Activated CD4-positive, alpha-beta T cell treated with anti-CD3 and anti-CD28 coated beads, Interleukin-10, Interleukin-2, amounts not matched to agents 100 ng/mL and 50 ng/mL, durations not matched to agents 16 hours and 8 hours (primary cell): ENCODE results near the gene UBE2E1.
"Not testable (repeated sequence)": the region's sequence is repeated elsewhere in the genome, so short reads cannot be mapped to it uniquely, and the experiment has no call there.

Experiments used
- DNase-seq: peaks from one replicate; pipeline ENCODE4 v3.0.0-alpha.2; 2020

Gene UBE2E1

GRCh38 chr3:23822559-23822958, 16.8 kb downstream of the UBE2E1 start:
- no peak for DNase-seq

DNA sequence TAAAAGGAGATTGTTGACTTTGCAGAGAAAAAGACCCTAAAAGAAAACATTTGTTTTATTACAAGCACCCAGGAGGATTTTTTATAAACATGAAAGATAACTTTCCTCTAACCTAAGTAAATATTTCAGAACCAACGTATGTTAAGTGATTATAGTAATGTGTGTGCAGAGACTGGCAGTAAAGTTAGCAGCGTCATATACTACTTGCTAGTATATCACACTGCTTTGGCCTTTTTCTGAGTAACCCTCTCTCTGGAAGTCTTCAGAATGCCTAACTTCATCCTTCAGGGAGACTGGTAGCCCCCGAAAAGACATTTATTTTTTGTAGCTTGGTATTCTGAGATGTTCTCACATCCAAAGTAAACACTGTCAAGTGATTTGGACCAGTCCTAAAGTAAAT, 17.9 kb downstream of the UBE2E1 start:
- DNase-seq = no peak

DNA sequence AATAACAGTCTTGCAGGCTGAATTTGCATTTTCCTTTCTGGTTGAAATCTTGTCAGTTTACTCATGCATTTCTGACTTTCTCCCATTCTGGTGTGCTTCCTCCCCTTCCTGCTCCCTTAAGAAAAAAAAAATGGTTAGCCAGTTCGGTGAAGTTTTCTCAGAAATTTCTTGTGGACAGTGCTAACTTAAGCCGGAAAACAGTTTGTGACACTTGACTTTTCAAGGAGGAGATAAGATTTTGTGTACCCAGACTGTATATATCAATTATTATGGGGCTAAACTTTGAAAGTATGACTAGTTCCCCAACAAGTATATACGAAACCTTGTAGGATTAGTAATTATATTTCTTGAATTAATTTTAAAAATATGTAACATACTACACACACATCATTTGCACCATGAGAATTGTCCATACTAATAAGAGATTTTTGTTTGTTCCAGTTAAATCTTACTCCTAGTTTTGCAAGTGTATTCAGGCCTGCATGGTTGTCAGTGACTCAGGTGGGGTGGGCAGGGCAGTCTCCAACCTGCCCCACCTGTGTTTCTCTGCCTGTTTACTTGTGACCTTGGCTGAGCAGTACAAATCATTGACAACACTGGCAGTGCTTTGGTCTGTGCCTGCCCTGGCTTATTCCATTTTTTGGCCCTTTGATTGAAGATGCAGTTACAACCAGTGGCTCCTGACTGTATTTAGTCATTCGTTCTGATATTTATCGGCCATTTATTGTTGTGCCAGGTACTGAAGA, 19.1 kb downstream of the UBE2E1 start:
- DNase-seq = no peak

GRCh38 chr3:23825802-23826201, 20.0 kb downstream of the UBE2E1 start:
- DNase-seq = no peak

DNA sequence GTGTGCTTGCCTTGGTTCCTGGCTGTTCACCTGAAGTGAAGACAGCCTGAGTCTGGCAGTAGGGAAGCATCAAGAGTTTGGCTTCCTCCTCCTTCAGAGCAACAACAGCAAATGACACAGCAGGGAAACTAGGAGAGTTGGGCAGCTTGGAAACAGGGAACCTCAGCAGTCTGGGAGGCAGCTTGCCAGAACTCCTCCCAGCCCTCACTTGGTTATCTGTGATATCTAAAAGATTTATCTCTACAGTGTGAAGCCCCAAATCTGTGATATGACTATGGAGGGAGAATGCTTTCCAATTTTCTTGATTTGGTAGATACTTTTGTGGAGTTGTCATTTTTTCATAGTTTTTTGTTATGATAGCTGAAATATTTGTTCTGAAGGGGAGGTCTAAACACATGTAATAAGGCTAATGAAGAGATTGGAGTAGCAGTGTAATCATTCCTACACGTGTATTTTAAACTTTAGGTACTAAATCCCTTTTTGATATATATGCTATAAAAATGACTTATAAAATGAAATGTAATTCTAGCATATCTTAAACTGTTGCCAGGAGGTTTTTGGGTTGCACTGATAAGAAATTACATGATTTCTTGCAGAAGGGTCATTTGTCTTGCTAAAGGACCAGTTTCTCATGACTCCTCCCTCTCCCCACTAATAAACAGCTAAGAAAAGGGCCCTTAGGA, 20.8 kb downstream of the UBE2E1 start:
- no peak for DNase-seq

DNA sequence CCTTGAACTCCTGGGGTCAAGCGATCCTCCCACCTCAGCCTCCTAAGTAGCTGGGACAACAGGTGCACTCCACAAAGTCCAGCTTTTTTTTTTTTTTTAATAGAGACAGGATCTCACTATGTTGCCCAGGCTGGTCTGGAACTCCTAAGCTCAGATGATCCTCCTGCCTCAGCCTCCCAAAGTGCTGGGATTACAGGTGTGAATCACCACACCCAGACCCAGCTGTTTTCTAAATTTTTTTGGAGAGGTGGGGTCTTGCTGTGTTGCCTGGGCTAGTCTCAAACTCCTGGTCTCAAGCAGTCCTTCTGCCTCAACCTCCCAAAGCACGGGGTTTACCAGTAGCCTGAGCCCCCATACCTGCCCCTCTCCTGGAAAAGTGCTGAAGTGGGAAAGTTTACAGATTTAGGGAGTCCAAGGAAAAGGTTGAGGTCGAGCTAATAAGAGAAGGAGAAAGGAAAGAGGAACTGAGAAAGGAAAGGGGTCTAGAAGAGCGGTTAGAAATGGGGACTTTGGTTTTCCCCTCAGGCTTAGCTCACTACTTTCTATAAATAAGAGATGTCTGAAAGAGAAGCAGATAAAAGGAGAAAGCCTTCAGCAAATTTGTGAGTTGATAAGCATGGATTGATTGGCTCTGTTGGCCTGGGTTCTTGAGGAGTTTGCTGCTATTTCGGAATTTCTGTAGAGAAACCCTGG, 23.6 kb downstream of the UBE2E1 start:
- no peak for DNase-seq

DNA sequence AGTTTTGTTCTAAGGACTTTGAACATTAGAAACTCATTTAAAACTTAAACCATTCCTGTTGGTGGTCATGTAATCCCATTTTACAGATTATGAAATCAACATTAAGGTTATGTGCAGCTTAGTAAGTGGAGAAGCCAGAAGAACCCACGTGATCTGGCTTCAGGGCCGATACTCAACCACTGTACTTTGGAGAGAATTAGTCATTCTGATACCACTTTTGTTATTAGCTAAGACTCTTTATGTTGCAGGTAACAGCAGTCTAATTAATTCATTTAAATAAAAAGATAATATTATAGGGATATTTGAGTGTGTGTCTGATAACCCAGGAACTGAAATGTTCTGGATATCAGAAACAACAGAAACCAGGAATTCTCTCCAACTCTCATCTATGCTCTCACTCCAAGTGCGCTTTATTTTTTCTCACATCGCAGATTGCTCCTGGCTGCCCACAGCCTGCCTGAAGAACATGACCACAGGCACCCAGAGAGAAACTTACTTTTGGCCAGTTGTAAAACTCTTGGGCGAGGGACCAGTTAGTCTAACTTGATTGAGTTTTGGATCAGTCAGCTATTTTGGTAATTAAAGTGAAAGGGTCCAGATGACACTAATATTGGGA, 25.2 kb downstream of the UBE2E1 start:
- DNase-seq = peak; percentile 74

DNA sequence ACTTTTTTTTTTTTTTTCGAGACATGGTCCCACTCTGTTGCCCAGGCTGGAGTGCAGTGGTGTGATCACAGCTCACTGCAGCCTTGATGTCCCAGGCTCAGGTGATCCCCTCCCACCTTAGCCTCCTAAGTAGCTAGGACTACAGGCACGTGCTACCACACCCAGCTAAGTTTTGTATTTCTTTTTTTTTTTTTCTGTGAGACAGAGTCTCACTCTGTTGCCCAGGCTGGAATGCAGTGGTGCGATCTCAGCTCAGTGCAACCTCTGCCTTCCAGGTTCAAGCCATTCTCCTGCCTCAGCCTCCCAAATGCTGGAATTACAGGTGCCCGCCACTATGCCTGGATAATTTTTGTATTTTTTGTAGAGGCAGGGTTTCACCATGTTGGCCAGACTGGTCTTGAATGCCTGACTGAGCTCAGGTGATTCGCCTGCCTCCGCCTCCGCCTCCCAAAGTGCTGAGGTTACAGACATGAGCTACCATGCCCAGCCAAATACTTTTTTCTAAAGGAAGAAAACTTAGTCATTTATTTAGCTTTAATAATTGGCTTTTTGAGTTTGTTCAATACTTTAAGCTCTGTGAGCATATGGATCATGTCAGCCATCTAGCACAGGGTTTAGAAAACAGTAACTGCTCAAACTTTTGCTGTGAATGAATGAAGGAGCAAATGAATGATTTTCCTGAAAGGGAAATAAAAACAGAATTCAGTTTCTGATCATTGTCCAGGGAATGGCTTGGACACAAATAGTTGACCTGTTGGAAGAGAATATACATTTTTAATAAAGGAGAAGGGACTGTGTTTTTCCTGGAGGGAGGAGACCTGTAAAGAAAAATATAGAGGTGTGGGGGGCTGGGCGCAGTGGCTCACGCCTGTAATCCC, 26.0 kb downstream of the UBE2E1 start:
- no peak for DNase-seq

GRCh38 chr3:23832523-23832922, 26.8 kb downstream of the UBE2E1 start:
- DNase-seq = no peak

- DNase-seq = no peak
These were observed 28.5 kb downstream of the UBE2E1 start for GRCh38 chr3:23834082-23834870.

GRCh38 chr3:23835087-23835486, 29.3 kb downstream of the UBE2E1 start:
- no peak for DNase-seq

GRCh38 chr3:23835802-23836201, 30.0 kb downstream of the UBE2E1 start:
- no peak for DNase-seq

DNA sequence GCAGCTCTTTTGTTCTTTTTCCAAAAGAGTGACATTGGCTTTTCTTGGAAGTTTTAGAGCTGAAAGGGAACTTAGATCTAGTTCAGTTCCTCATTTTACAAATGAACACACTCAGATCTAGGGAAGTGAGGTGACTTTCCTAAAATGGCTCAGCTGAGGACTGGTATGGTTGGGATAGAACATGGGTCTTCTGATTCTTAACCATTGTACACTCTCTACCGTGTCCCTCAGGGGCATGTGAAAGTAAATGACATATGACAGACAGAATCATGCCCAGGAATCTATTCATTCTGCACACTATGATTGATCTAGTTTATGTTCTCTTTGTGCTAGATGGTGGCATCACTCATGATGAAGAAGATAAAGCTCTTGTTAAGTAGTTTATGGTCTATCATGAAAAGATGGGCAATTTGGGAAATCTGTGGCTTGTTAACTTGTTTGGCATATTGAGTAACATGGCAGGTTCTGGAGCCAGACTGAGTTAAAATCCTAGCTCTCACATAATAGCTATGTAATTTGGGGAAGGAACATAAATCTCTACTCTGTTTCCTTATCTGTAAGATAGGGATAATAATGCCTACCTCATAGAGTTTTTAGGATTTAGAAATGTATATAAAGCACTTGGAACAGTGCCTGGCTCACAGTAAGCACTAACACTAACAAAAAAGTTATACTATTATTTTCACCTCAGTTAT, 30.9 kb downstream of the UBE2E1 start:
- no peak for DNase-seq

- no peak for DNase-seq
These were observed 31.5 kb downstream of the UBE2E1 start for GRCh38 chr3:23837286-23837685.

DNA sequence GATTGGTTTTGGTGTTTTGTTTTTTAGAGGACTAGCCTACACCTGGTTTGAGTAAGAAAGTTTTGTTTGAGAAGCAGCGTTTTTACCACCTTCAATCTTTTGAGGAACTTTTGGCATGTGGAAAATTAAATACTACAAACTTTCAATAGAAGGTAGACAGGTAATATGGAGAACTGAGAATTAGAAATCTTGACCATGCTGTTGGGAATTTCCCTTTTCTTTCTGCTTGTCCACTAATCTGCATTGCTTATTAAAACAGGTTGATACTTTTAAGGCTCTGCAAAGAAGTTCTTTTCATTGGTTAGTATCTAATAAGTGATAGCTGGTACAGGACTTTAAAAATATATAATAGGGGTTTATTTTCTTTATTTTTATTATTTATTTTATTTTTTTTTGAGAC, 31.9 kb downstream of the UBE2E1 start:
- DNase-seq = no peak

- DNase-seq = no peak
These were observed 34.8 kb downstream of the UBE2E1 start for GRCh38 chr3:23840521-23840920.

DNA sequence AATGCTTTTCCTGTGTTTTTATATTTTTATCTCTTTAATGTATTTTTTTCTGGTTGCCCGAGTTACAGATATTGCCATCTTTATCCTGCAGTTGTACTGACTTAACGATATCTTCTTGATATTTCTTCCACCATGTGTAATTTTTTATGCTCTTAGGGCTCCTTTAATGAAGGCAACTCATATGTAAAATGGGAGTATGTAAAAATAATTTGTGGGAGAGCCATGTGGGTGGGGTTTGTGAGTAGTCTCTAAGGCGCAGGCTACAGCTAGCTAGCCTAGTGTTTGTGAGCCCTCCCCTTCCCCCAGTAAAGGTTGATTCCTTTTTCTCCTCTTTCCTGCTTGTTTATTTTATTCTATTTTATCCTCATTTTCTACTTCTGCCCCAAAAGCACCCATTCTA, 38.1 kb downstream of the UBE2E1 start:
- no peak for DNase-seq

GRCh38 chr3:23845326-23846216, 39.8 kb downstream of the UBE2E1 start:
- DNase-seq = no peak

- not testable (repeated sequence) for DNase-seq
These were observed 43.7 kb downstream of the UBE2E1 start for GRCh38 chr3:23849462-23849861.

DNA sequence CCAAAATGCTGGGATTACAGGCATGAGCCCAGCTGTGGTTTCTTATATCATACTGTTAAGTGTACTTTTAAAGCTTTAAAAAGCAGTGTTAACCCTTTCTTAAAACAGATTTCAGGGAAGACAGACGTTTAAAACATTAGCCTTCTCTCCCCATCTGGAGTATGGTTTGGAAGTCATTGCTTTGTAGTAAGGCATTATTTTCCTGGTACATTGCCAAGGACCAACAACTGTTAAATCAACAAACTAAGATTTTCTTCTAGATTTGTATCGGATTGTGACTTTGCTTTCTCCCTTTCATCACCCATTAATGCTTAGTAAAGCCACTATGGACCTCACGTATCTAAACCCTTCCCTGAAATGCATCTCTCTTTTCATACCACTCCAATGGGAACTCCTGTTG, 50.5 kb downstream of the UBE2E1 start:
- no peak for DNase-seq
